H1 (cell line): ENCODE measurements around the gene SPTBN5. TPM values are rescaled to one million over a fixed set of nuclear protein-coding genes. Genes with fewer than 3 reads are reported as not detected.

ENCODE experiments used
- FOSL1 ChIP-seq: IDR thresholded peaks from 2 replicates; pipeline ENCODE4 v1.6.1; 2011; ENCODE audit warnings: mild to moderate bottlenecking, low read depth, low read length, moderate library complexity; ENCODE audit not compliant: insufficient read depth
- polyA plus RNA-seq, 7 experiments: library from polyadenylated mRNA; depleted of rRNA in 3 of 7; stranded (reverse) in 5 of 7; unstranded in 2 of 7; fragments of >200 nt in 5 of 7; fragments of 200-250 nt in 2 of 7; gene quantifications; 1 replicate in 5 of 7; 2 replicates in 1 of 7; 4 replicates in 1 of 7; pipeline versions ENCODE4 v1.2.1 to v1.2.3, GENCODE V29; 2011 to 2013; ENCODE audit warnings: missing spikeins in 2 of 7, mixed read lengths in 2 of 7
- total RNA-seq: library from RNA; stranded (reverse); fragmentation: NEBNext Ultra II Directional; extraction: Animal tissue kit (Norgen Biotek cat#: 25700); gene quantifications from 2 replicates; pipeline ENCODE4 v1.2.1, GENCODE V29; 2021

Gene SPTBN5
- total and polyA plus RNA-seq, 2 of the 8 experiments (the other 6 are each of a cell fraction or from before 2014, with no cell fraction given), result 0.32 to 0.84 TPM

DNA sequence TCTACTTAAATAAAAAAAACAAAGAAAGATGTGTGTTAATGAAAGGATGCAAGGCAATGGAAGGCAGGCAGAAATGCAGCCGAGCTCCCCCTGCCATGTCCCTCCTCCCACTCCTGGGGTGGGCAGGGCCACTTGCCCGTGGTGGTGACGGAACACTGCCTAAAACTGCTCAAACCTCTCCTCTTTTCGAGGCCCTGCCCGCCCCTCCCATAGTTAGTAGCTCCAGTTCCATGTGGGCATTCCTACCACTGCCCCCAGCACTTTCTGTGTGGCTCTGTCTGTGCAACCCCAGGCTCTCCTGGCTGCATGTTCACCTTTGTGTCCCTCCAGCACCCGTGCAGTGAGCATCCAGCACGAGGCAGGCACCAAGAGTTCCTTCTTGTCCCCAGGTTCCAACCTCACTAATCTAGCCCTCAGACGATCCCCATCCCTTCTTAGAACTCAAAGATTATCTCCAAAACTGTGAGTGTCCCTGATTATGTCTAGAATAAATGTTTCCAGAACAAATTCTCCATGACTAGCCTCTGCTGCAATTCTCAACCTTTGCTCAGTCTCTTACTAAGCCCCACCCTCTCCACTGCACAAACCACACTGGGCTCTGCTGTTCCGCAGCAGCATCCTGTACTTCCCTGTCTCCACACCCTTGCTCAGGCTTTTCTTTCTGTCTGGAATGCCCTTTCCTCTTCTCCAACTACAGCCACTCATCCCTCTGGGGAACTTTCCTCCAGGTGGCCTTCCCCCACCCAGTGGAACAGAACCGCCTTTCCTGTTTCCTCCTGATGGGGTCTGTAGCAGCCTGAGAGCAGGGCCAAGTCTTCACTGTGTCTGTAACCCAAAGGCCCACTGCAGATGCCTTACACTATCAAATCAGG, 32.6 kb upstream of the SPTBN5 start (continued):
- TF ChIP-seq FOSL1, result no peak
